ENCODE results near the gene MXD4. TPM values are rescaled to one million over a fixed set of nuclear protein-coding genes. Genes with fewer than 3 reads are reported as not detected.

The MXD4 gene
- total RNA-seq, 1 donor from 2014 or later, result 79.9 TPM

- Mint-ChIP-seq H3K36me3 (no peaks in the 10 kb centered on the region), H3K4me3 (no peak overlapping the region), H3K9me3 (no peaks in the 10 kb centered on the region), H3K4me1 (ENCODE audit: unreplicated experiment) (peaks cover 3% of the 10 kb centered on the region), H3K27me3 (no peaks in the 10 kb centered on the region), H3K27ac (no peak overlapping the region)
- TF ChIP-seq CTCF (conservative IDR thresholded peaks at IDR 0.05), result no peak
- DNase-seq (ENCODE audit: extremely low spot score, unreplicated experiment), result no peak
These were observed 9.5 kb upstream of the MXD4 start for GRCh38 chr4:2271279-2272025.

GRCh38 chr4:2270341-2271165 is 8.6 kb upstream of the MXD4 start:
- no peak overlapping the region for H3K4me3 Mint-ChIP-seq
- no peak overlapping the region for H3K27ac Mint-ChIP-seq

GRCh38 chr4:2269618-2270163 is 7.8 kb upstream of the MXD4 start:
- Mint-ChIP-seq H3K4me1 (ENCODE audit: unreplicated experiment) (peaks cover 3% of the 10 kb centered on the region), H3K27me3 (no peaks in the 10 kb centered on the region), H3K9me3 (no peaks in the 10 kb centered on the region), H3K4me3 (no peak overlapping the region), H3K27ac (no peak overlapping the region), H3K36me3 (no peaks in the 10 kb centered on the region)
- no peak for TF ChIP-seq CTCF (conservative IDR thresholded peaks at IDR 0.05)
- no peak for DNase-seq (ENCODE audit: extremely low spot score, unreplicated experiment)

More at GRCh38 chr4:2270341-2271165, 8.6 kb upstream of the MXD4 start:
- Mint-ChIP-seq H3K9me3 (no peaks in the 10 kb centered on the region), H3K36me3 (no peaks in the 10 kb centered on the region), H3K4me1 (ENCODE audit: unreplicated experiment) (peaks cover 3% of the 10 kb centered on the region), H3K27me3 (no peaks in the 10 kb centered on the region)
- DNase-seq (ENCODE audit: extremely low spot score, unreplicated experiment), result no peak
- no peak for TF ChIP-seq CTCF (conservative IDR thresholded peaks at IDR 0.05)

GRCh38 chr4:2269206-2269531 is 7.3 kb upstream of the MXD4 start:
- Mint-ChIP-seq H3K27ac (no peak overlapping the region), H3K4me1 (ENCODE audit: unreplicated experiment) (peaks cover 3% of the 10 kb centered on the region), H3K27me3 (no peaks in the 10 kb centered on the region), H3K36me3 (no peaks in the 10 kb centered on the region), H3K4me3 (no peak overlapping the region), H3K9me3 (no peaks in the 10 kb centered on the region)
- no peak for DNase-seq (ENCODE audit: extremely low spot score, unreplicated experiment)
- TF ChIP-seq CTCF (conservative IDR thresholded peaks at IDR 0.05), result no peak

GRCh38 chr4:2268357-2269205 is 6.7 kb upstream of the MXD4 start:
- no peaks in the 10 kb centered on the region for H3K9me3 Mint-ChIP-seq
- no peak overlapping the region for H3K27ac Mint-ChIP-seq
- H3K27me3 Mint-ChIP-seq, result no peaks in the 10 kb centered on the region
- H3K36me3 Mint-ChIP-seq, result no peaks in the 10 kb centered on the region
- no peak overlapping the region for H3K4me3 Mint-ChIP-seq
- H3K4me1 Mint-ChIP-seq (ENCODE audit: unreplicated experiment), result peaks cover 3% of the 10 kb centered on the region
- DNase-seq (ENCODE audit: extremely low spot score, unreplicated experiment), result no peak
- TF ChIP-seq CTCF (conservative IDR thresholded peaks at IDR 0.05), result no peak
